K562 (cell line): ENCODE results near the gene HS6ST1. TPM values are rescaled to one million over a fixed set of nuclear protein-coding genes. Genes with fewer than 3 reads are reported as not detected.

Source experiments
- ATAC-seq: fragments of 200-7000 bp; cut with Tn5 transposase; 3 replicates; pipeline ENCODE4 v1.9.1; 2020; ENCODE audit warnings: moderate library complexity
- BruUV-seq: library from RNA; stranded (reverse); fragments of 400-500 nt; replicated peaks from 2 replicates; lab custom pipeline; 2021; lab: Mats Ljungman, UMichigan
- CTCF ChIA-PET: fragments of 300-600 bp; formaldehyde crosslinking; extraction: SDS; loops from one replicate; lab custom pipeline; 2021; ENCODE audit warnings: low intra/inter-chr PET ratio; lab: Yijun Ruan, JAX
- POLR2A ChIA-PET: fragments of 300-600, 350-650 bp; sonication (Branson Sonifier 250); formaldehyde crosslinking; extraction: SDS; loops from one replicate; lab custom pipeline; 2021; ENCODE audit warnings: antibody characterized with exemption, inconsistent platforms; lab: Yijun Ruan, JAX
- DNase-seq, 4 experiments: peaks; one replicate each; pipeline versions ENCODE4 v3.0.0 to v3.0.0-alpha.2; 2011 to 2018; ENCODE audit warnings: low spot score in 3 of 4, mixed read lengths in 3 of 4; ENCODE audit errors: extremely low read depth in 1 of 4
- FAIRE-seq: peaks from 2 replicates; lab custom pipeline; 2011; peaks lifted over from hg19 to GRCh38; lab: Jason Lieb, UNC
- H2AFZ ChIP-seq: 2 replicates; pipeline ENCODE4 v1.6.0; 2011; ENCODE audit warnings: low read depth, low read length, control low read depth, inconsistent platforms
- H3K27ac ChIP-seq: fragments of 200-600 bp; 3 replicates; pipeline ENCODE4 v1.8.0; 2011; ENCODE audit warnings: low read depth, mild to moderate bottlenecking, control low read depth, inconsistent platforms, low read length, moderate library complexity, mixed read lengths; ENCODE audit errors: extremely low read depth
- H3K27me3 ChIP-seq, 2 experiments: fragments of 300-600 bp in 1 of 2; 2 replicates in 1 of 2; 3 replicates in 1 of 2; pipeline versions ENCODE4 v1.6.0 to v1.8.0; 2011; ENCODE audit warnings: inconsistent platforms in 2 of 2, low read length in 2 of 2, mild to moderate bottlenecking in 1 of 2, mixed read lengths in 1 of 2, moderate library complexity in 1 of 2; ENCODE audit not compliant: control insufficient read depth in 2 of 2, insufficient read depth in 2 of 2
- H3K36me3 ChIP-seq: fragments of 300-600 bp; 3 replicates; pipeline ENCODE4 v1.8.0; 2011; ENCODE audit warnings: mild to moderate bottlenecking, low read length, inconsistent platforms; ENCODE audit not compliant: control insufficient read depth, insufficient read depth
- H3K4me1 ChIP-seq, 2 experiments: fragments of 200-600 bp in 1 of 2; replicated peaks in 1 of 2; 2 replicates in 1 of 2; 3 replicates in 1 of 2; pipeline versions ENCODE4 v1.5.1 to v1.8.0; 2011; ENCODE audit warnings: inconsistent platforms in 2 of 2, low read length in 2 of 2, mild to moderate bottlenecking in 1 of 2, mixed read lengths in 1 of 2, moderate library complexity in 1 of 2; ENCODE audit not compliant: control insufficient read depth in 2 of 2, insufficient read depth in 2 of 2
- H3K4me2 ChIP-seq: 2 replicates; pipeline ENCODE4 v1.6.1; 2011; ENCODE audit warnings: low read length, control low read depth, inconsistent platforms, mixed read lengths; ENCODE audit not compliant: insufficient read depth
- H3K4me3 ChIP-seq: fragments of 200-600 bp; sonication (generic), shearing (Covaris generic); 2 replicates; pipeline ENCODE4 v1.5.1; 2016; ENCODE audit warnings: control low read depth, inconsistent platforms
- H3K79me2 ChIP-seq: fragments of 200-600 bp; 3 replicates; pipeline ENCODE4 v1.8.0; 2011; ENCODE audit warnings: low read length, inconsistent platforms; ENCODE audit not compliant: control insufficient read depth, insufficient read depth
- H3K9ac ChIP-seq, 2 experiments: 2 replicates each; pipeline versions ENCODE4 v1.6.0 to v1.6.1; 2011; ENCODE audit warnings: low read depth in 2 of 2, low read length in 2 of 2, control low read depth in 1 of 2, inconsistent platforms in 1 of 2, mild to moderate bottlenecking in 1 of 2, mixed read lengths in 1 of 2; ENCODE audit not compliant: insufficient read depth in 1 of 2
- H3K9me1 ChIP-seq: one replicate; pipeline ENCODE4 v1.6.0; 2011; ENCODE audit warnings: inconsistent platforms, mild to moderate bottlenecking, low read length, moderate library complexity; ENCODE audit not compliant: control insufficient read depth, insufficient read depth
- H3K9me3 ChIP-seq: replicated peaks from 2 replicates; pipeline ENCODE4 v1.5.1; 2011; ENCODE audit warnings: low read depth, low read length, inconsistent platforms; ENCODE audit not compliant: control insufficient read depth, insufficient read depth
- H4K20me1 ChIP-seq: replicated peaks from 2 replicates; pipeline ENCODE4 v1.6.1; 2011; ENCODE audit warnings: low read length, inconsistent platforms, mixed read lengths; ENCODE audit not compliant: control insufficient read depth, insufficient read depth
- KLF13 ChIP-seq: fragments of 450-650 bp; IDR thresholded peaks from 2 replicates; pipeline ENCODE4 v1.6.1; 2016; ENCODE audit warnings: missing genetic modification characterization, low read depth, mild to moderate bottlenecking, missing compliant biosample characterization, moderate library complexity, borderline replicate concordance
- NFATC3 ChIP-seq: fragments of 450-650 bp; IDR thresholded peaks from 2 replicates; pipeline ENCODE4 v1.6.1; 2017; ENCODE audit warnings: mild to moderate bottlenecking
- NFE2 ChIP-seq: IDR thresholded peaks from 2 replicates; pipeline ENCODE4 v1.6.1; 2014; ENCODE audit warnings: antibody characterized with exemption, low read depth
- NFRKB ChIP-seq: fragments of 450-650 bp; IDR thresholded peaks from 2 replicates; pipeline ENCODE4 v1.6.1; 2016; ENCODE audit warnings: low read depth
- PTBP1 ChIP-seq: fragments of 200-400 bp; formaldehyde crosslinking; IDR thresholded peaks from 2 replicates; pipeline ENCODE4 v1.6.1; 2017; ENCODE audit warnings: low read depth, low read length
- SRSF9 ChIP-seq: fragments of 200-400 bp; formaldehyde crosslinking; IDR thresholded peaks from 2 replicates; pipeline ENCODE4 v1.6.1; 2017; ENCODE audit warnings: low read depth, low read length, borderline replicate concordance
- TRIM24 ChIP-seq, 2 experiments: fragments of 450-650 bp; IDR thresholded peaks; 2 replicates each; pipeline ENCODE4 v1.6.1; 2016
- ZNF197 ChIP-seq: fragments of 200-800 bp; sonication (Bioruptor generic); IDR thresholded peaks from 2 replicates; pipeline ENCODE4 v1.6.1; 2016; ENCODE audit warnings: low read depth, missing genetic modification characterization, missing compliant biosample characterization
- ZNF311 ChIP-seq: fragments of 250-450 bp; sonication (Bioruptor Pico); IDR thresholded peaks from 2 replicates; pipeline ENCODE4 v1.4.0; 2020; ENCODE audit warnings: mild to moderate bottlenecking, moderate library complexity
- ZNF780A ChIP-seq: fragments of 250-450 bp; sonication (Bioruptor Pico); IDR thresholded peaks from 2 replicates; pipeline ENCODE4 v1.5.0; 2021; ENCODE audit warnings: mild to moderate bottlenecking
- WGBS: fragments of 100-300 bp; shearing (Covaris generic); methylation state at CpG from one replicate; pipeline ENCODE4 v1.1.6; 2016; ENCODE audit warnings: low coverage, mixed read lengths; ENCODE audit not compliant: insufficient coverage; ENCODE audit errors: missing lambda C conversion rate; 5-methylcytosine and 5-hydroxymethylcytosine counted together
- in situ Hi-C: fragments of 300-500 bp; cut with MboI; formaldehyde crosslinking; loops from 4 replicates; pipeline ENCODE4 v1.15.0; 2018; ENCODE audit warnings: inconsistent platforms, mixed read lengths
- intact Hi-C: fragments of 100-400 bp; cut with micrococcal nuclease; formaldehyde crosslinking; loops from 2 replicates; pipeline ENCODE4 v1.14.2; 2022
- polyA plus RNA-seq, 8 experiments: library from polyadenylated mRNA; depleted of rRNA in 4 of 8; stranded (reverse) in 5 of 8; unstranded in 3 of 8; fragments of >200 nt; fragmentation: Nextera tagmentation in 2 of 8; fragmentation: Illumina TruSeq in 1 of 8; extraction: Ambion mirVana in 2 of 8; extraction: Trizol in 1 of 8; gene quantifications; 2 replicates each; pipeline versions ENCODE4 v1.2.1 to v1.2.3, GENCODE V29; 2011 to 2014; ENCODE audit warnings: inconsistent platforms in 1 of 8, missing spikeins in 1 of 8
- total RNA-seq, 7 experiments: library from RNA; depleted of rRNA in 6 of 7; stranded (reverse); fragments of >200 nt in 6 of 7; fragmentation: Illumina TruSeq in 2 of 7; extraction: Trizol in 2 of 7; gene quantifications; 2 replicates each; pipeline versions ENCODE4 v1.2.1 to v1.2.3, GENCODE V29; 2011 to 2021; ENCODE audit warnings: low replicate concordance in 1 of 7
- TF ChIP-seq, protein P1 (sequence below): fragments of 450-650 bp; formaldehyde crosslinking; IDR thresholded peaks from 2 replicates; pipeline ENCODE4 v1.4.0; 2022; ENCODE audit warnings: mild to moderate bottlenecking, moderate library complexity
- TF ChIP-seq, protein P2 (sequence below): fragments of 150-350 bp; conservative IDR thresholded peaks from 2 replicates; pipeline ENCODE4 v1.6.1; 2014; ENCODE audit warnings: low read length
- TF ChIP-seq, protein P3 (sequence below): sonication (generic); formaldehyde crosslinking; IDR thresholded peaks from 2 replicates; pipeline ENCODE4 v1.4.0; 2020; ENCODE audit warnings: mild to moderate bottlenecking, missing genetic modification reagents
- TF ChIP-seq, protein P4 (sequence below), 3 experiments: IDR thresholded peaks in 2 of 3; conservative IDR thresholded peaks in 1 of 3; 2 replicates each; pipeline ENCODE4 v1.5.1; 2011 to 2012; ENCODE audit warnings: low read length in 3 of 3, mild to moderate bottlenecking in 3 of 3, control low read depth in 2 of 3, improper control_type of control experiment in 1 of 3, inconsistent platforms in 1 of 3, low read depth in 1 of 3, mixed read lengths in 1 of 3, moderate library complexity in 1 of 3; ENCODE audit not compliant: insufficient read depth in 2 of 3

The HS6ST1 gene
- total and polyA plus RNA-seq, 9 of the 15 experiments (the other 6 are each of a cell fraction or from before 2014, with no cell fraction given) = 0.06 to 7.4 (median 3.8) TPM

DNA sequence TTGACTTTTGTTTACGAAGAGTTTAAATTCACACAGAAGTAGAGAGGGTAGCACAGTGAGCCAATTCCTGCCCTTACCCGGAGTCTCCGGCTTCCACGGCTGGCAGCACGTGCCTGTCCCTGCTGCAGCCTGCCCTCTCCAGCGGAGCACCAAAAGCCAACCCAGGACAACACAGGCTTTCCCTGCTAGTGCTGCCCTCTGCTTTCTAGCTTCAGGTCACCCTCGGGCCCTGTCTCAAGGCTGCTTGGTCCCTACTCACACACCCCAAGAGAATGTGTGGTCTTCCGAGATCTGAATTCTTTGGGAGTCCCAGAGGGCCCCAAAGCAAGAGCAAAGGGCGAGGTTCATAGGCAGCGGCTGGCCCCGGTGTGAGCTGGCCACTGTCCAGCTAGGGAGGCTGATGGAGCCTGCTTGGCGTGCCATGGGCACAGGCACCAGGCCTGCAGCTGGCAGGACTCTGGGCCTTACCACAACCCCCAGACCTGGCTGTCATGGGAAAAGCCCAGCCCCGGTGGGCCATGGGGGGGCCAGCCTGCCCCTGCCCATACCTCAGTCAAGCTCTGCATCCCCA lies 7.0 kb upstream of the HS6ST1 start:
- Histone ChIP-seq H3K79me2 (no peaks in the 10 kb centered on the region), H3K4me3 (no peak overlapping the region), H4K20me1 (0 out of 2 replicates have a peak, but pooled peaks cover 2% of the 10 kb centered on the region), H3K9me1 (no peaks in the 10 kb centered on the region), H3K9ac (no peak overlapping the region; a peak in 1 of 4 replicates), H3K4me1 (peaks cover 0 to 34% of the 10 kb centered on the region in 2 experiments; a peak in 3 of 5 replicates), H3K27ac (no peak overlapping the region)
- POLR2A ChIA-PET = interaction anchor here (0.6 kb wide), 2 partner anchors 20 to 1571 kb away, joined by 3 read pairs; no protein-coding TSS in a partner anchor
- TF ChIP-seq NFATC3 (no peak), KLF13 (no peak), NFE2 (no peak), ZNF311 (CRISPR knock-in tag) (no peak), ZNF780A (CRISPR knock-in tag) (no peak), PTBP1 (no peak), TRIM24 (IDR thresholded peaks at IDR 0.05) (no peak), NFRKB (no peak), ZNF197 (no peak), SRSF9 (no peak)
- TF ChIP-seq, protein P1, sequence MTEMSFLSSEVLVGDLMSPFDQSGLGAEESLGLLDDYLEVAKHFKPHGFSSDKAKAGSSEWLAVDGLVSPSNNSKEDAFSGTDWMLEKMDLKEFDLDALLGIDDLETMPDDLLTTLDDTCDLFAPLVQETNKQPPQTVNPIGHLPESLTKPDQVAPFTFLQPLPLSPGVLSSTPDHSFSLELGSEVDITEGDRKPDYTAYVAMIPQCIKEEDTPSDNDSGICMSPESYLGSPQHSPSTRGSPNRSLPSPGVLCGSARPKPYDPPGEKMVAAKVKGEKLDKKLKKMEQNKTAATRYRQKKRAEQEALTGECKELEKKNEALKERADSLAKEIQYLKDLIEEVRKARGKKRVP (CRISPR knock-in tag) = no peak
- TF ChIP-seq, protein P2, sequence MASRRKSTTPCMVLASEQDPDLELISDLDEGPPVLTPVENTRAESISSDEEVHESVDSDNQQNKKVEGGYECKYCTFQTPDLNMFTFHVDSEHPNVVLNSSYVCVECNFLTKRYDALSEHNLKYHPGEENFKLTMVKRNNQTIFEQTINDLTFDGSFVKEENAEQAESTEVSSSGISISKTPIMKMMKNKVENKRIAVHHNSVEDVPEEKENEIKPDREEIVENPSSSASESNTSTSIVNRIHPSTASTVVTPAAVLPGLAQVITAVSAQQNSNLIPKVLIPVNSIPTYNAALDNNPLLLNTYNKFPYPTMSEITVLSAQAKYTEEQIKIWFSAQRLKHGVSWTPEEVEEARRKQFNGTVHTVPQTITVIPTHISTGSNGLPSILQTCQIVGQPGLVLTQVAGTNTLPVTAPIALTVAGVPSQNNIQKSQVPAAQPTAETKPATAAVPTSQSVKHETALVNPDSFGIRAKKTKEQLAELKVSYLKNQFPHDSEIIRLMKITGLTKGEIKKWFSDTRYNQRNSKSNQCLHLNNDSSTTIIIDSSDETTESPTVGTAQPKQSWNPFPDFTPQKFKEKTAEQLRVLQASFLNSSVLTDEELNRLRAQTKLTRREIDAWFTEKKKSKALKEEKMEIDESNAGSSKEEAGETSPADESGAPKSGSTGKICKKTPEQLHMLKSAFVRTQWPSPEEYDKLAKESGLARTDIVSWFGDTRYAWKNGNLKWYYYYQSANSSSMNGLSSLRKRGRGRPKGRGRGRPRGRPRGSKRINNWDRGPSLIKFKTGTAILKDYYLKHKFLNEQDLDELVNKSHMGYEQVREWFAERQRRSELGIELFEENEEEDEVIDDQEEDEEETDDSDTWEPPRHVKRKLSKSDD = no peak
- TF ChIP-seq, protein P3, sequence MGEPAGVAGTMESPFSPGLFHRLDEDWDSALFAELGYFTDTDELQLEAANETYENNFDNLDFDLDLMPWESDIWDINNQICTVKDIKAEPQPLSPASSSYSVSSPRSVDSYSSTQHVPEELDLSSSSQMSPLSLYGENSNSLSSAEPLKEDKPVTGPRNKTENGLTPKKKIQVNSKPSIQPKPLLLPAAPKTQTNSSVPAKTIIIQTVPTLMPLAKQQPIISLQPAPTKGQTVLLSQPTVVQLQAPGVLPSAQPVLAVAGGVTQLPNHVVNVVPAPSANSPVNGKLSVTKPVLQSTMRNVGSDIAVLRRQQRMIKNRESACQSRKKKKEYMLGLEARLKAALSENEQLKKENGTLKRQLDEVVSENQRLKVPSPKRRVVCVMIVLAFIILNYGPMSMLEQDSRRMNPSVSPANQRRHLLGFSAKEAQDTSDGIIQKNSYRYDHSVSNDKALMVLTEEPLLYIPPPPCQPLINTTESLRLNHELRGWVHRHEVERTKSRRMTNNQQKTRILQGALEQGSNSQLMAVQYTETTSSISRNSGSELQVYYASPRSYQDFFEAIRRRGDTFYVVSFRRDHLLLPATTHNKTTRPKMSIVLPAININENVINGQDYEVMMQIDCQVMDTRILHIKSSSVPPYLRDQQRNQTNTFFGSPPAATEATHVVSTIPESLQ (CRISPR knock-in tag) = no peak
- TF ChIP-seq, protein P4, sequence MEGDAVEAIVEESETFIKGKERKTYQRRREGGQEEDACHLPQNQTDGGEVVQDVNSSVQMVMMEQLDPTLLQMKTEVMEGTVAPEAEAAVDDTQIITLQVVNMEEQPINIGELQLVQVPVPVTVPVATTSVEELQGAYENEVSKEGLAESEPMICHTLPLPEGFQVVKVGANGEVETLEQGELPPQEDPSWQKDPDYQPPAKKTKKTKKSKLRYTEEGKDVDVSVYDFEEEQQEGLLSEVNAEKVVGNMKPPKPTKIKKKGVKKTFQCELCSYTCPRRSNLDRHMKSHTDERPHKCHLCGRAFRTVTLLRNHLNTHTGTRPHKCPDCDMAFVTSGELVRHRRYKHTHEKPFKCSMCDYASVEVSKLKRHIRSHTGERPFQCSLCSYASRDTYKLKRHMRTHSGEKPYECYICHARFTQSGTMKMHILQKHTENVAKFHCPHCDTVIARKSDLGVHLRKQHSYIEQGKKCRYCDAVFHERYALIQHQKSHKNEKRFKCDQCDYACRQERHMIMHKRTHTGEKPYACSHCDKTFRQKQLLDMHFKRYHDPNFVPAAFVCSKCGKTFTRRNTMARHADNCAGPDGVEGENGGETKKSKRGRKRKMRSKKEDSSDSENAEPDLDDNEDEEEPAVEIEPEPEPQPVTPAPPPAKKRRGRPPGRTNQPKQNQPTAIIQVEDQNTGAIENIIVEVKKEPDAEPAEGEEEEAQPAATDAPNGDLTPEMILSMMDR (IDR thresholded peaks at IDR 0.05 in 2 of 3, conservative IDR thresholded peaks at IDR 0.05 in 1 of 3; ENCODE audit: insufficient read depth in 2 of 3, low read depth in 1 of 3, low read length in 3 of 3) = no peak
- TF ChIP-seq, all 486 proteins: peak for 0
- ATAC-seq (no peak), FAIRE-seq (no peak), DNase-seq (no peak)
- H3K4me2 ChIP-seq = no peak overlapping the region
- in situ Hi-C loops (no loop called here), intact Hi-C loops (loop anchor here (10.0 kb wide), 1 partner anchor 159 kb away; no protein-coding TSS in a partner anchor)
- CTCF ChIA-PET = no interaction called here
- H3K27me3 ChIP-seq = peaks cover 0 to 28% of the 10 kb centered on the region in 2 experiments; a peak in 3 of 5 replicates
- no peaks in the 10 kb centered on the region for H3K36me3 ChIP-seq
- 31% methylated on average over 13 of the region's 13 CpGs for WGBS
- no peak overlapping the region for H2AFZ ChIP-seq
- no TSS peak for BruUV-seq
- H3K9me3 ChIP-seq = no peaks in the 10 kb centered on the region
